H1 (cell line): Measurements from ENCODE around the gene PHKA1. TPM values are rescaled to one million over a fixed set of nuclear protein-coding genes. Genes with fewer than 3 reads are reported as not detected.
"Not testable (repeated sequence)": the region's sequence is repeated elsewhere in the genome, so short reads cannot be mapped to it uniquely, and the experiment has no call there.

Experiments used
- CTCF ChIA-PET: fragments of 300-600 bp; sonication (Branson Sonifier 250); formaldehyde crosslinking; loops from one replicate; lab custom pipeline; 2021; ENCODE audit not compliant: partially characterized antibody; lab: Charles Lee
- POLR2A ChIA-PET: fragments of 300-600 bp; sonication (Branson Sonifier 250); formaldehyde crosslinking; loops from one replicate; lab custom pipeline; 2021; ENCODE audit warnings: inconsistent platforms; ENCODE audit not compliant: partially characterized antibody; lab: Charles Lee
- DNase-seq, 2 experiments: peaks; one replicate each; pipeline versions ENCODE4 v3.0.0 to v3.0.0-alpha.2; 2010 to 2022; ENCODE audit warnings: low spot score in 2 of 2, low read depth in 1 of 2, mixed read lengths in 1 of 2
- FAIRE-seq: peaks from 2 replicates; lab custom pipeline; 2011; peaks lifted over from hg19 to GRCh38; lab: Jason Lieb, UNC
- H2AFZ ChIP-seq: 2 replicates; pipeline ENCODE4 v1.8.1; 2012; ENCODE audit warnings: low read length, inconsistent platforms
- H2AK5ac ChIP-seq: 2 replicates; pipeline ENCODE4 v1.6.1; 2013; ENCODE audit warnings: low read depth, low read length
- H2BK120ac ChIP-seq: replicated peaks from 2 replicates; pipeline ENCODE3; 2013; ENCODE audit warnings: low read depth, low read length, inconsistent platforms
- H2BK12ac ChIP-seq: 2 replicates; pipeline ENCODE4 v1.6.1; 2013; ENCODE audit warnings: low read depth, low read length
- H2BK15ac ChIP-seq: 2 replicates; pipeline ENCODE4 v1.6.1; 2013; ENCODE audit warnings: low read length
- H2BK20ac ChIP-seq: 2 replicates; pipeline ENCODE4 v1.6.1; 2013; ENCODE audit warnings: low read length
- H2BK5ac ChIP-seq: 2 replicates; pipeline ENCODE4 v1.6.1; 2013; ENCODE audit warnings: low read depth, low read length
- H3K14ac ChIP-seq: 2 replicates; pipeline ENCODE4 v1.6.1; 2013; ENCODE audit warnings: inconsistent platforms; ENCODE audit not compliant: insufficient read length
- H3K18ac ChIP-seq: 2 replicates; pipeline ENCODE4 v1.6.1; 2013; ENCODE audit warnings: low read length; ENCODE audit errors: extremely low read depth
- H3K23ac ChIP-seq: 2 replicates; pipeline ENCODE4 v1.6.1; 2013; ENCODE audit warnings: inconsistent platforms; ENCODE audit not compliant: insufficient read length
- H3K23me2 ChIP-seq: 2 replicates; pipeline ENCODE4 v1.6.1; 2013; ENCODE audit warnings: low read depth, low read length
- H3K27ac ChIP-seq: 2 replicates; pipeline ENCODE4 v1.6.1; 2011; ENCODE audit warnings: low read depth, low read length, inconsistent platforms
- H3K27me3 ChIP-seq, 4 experiments: replicated peaks in 1 of 4; 1 replicate in 1 of 4; 2 replicates in 3 of 4; pipeline versions ENCODE4 v1.6.1 to v1.8.1; 2011 to 2013; ENCODE audit warnings: low read length in 3 of 4, mild to moderate bottlenecking in 3 of 4, inconsistent platforms in 2 of 4, mixed read lengths in 2 of 4, moderate library complexity in 1 of 4; ENCODE audit not compliant: control insufficient read depth in 3 of 4, insufficient read depth in 3 of 4; ENCODE audit errors: extremely low read depth in 1 of 4
- H3K36me3 ChIP-seq, 4 experiments: 2 replicates each; pipeline versions ENCODE4 v1.6.1 to v1.8.1; 2011 to 2013; ENCODE audit warnings: mild to moderate bottlenecking in 4 of 4, low read length in 3 of 4, moderate library complexity in 2 of 4, control low read depth in 1 of 4, inconsistent platforms in 1 of 4; ENCODE audit not compliant: insufficient read depth in 4 of 4, control insufficient read depth in 2 of 4
- H3K4ac ChIP-seq: replicated peaks from 2 replicates; pipeline ENCODE3; 2013; ENCODE audit warnings: low read length, low read depth, mixed read lengths, inconsistent platforms; ENCODE audit not compliant: insufficient read length
- H3K4me1 ChIP-seq, 4 experiments: replicated peaks in 1 of 4; 1 replicate in 1 of 4; 2 replicates in 3 of 4; pipeline versions ENCODE4 v1.6.1 to v1.8.1; 2011 to 2013; ENCODE audit warnings: low read length in 3 of 4, inconsistent platforms in 2 of 4, mixed read lengths in 1 of 4; ENCODE audit not compliant: insufficient read depth in 4 of 4, control insufficient read depth in 3 of 4
- H3K4me2 ChIP-seq, 2 experiments: 2 replicates each; pipeline versions ENCODE4 v1.6.1 to v1.8.1; 2011 to 2013; ENCODE audit warnings: low read depth in 2 of 2, low read length in 2 of 2, control low read depth in 1 of 2, inconsistent platforms in 1 of 2, mild to moderate bottlenecking in 1 of 2; ENCODE audit not compliant: insufficient read depth in 1 of 2
- H3K4me3 ChIP-seq, 4 experiments: fragments of 200-600, 300-600 bp in 1 of 4; sonication (generic), shearing (Covaris generic), sonication (Bioruptor Twin) in 1 of 4; 2 replicates each; pipeline versions ENCODE4 v1.5.1 to v1.8.1; 2011 to 2016; ENCODE audit warnings: low read length in 4 of 4, low read depth in 3 of 4, control low read depth in 2 of 4, inconsistent platforms in 2 of 4, mild to moderate bottlenecking in 2 of 4, mixed read lengths in 1 of 4, moderate library complexity in 1 of 4; ENCODE audit not compliant: insufficient read depth in 2 of 4; ENCODE audit errors: extremely low read depth in 1 of 4
- H3K56ac ChIP-seq: replicated peaks from 2 replicates; pipeline ENCODE3; 2013; ENCODE audit warnings: low read depth, mild to moderate bottlenecking, mixed read lengths, low read length, inconsistent platforms; ENCODE audit not compliant: insufficient read length
- H3K79me1 ChIP-seq: 2 replicates; pipeline ENCODE4 v1.6.1; 2013; ENCODE audit warnings: low read depth, low read length, control low read depth
- H3K79me2 ChIP-seq, 2 experiments: 2 replicates each; pipeline versions ENCODE4 v1.6.1 to v1.8.1; 2012 to 2013; ENCODE audit warnings: low read length in 2 of 2, mild to moderate bottlenecking in 2 of 2, inconsistent platforms in 1 of 2; ENCODE audit not compliant: insufficient read depth in 2 of 2, control insufficient read depth in 1 of 2
- H3K9ac ChIP-seq, 4 experiments: replicated peaks in 1 of 4; 1 replicate in 1 of 4; 2 replicates in 3 of 4; pipeline versions ENCODE4 v1.6.1 to v1.8.1; 2011 to 2013; ENCODE audit warnings: low read depth in 3 of 4, low read length in 3 of 4, control low read depth in 2 of 4, mild to moderate bottlenecking in 2 of 4, moderate library complexity in 2 of 4, inconsistent platforms in 1 of 4; ENCODE audit errors: extremely low read depth in 1 of 4
- H3K9me3 ChIP-seq, 2 experiments: 2 replicates each; pipeline versions ENCODE4 v1.6.1 to v1.8.1; 2012 to 2013; ENCODE audit warnings: mild to moderate bottlenecking in 2 of 2, moderate library complexity in 2 of 2, control low read depth in 1 of 2, inconsistent platforms in 1 of 2, low read depth in 1 of 2, low read length in 1 of 2, mixed read lengths in 1 of 2; ENCODE audit not compliant: insufficient read depth in 2 of 2
- H4K20me1 ChIP-seq, 2 experiments: replicated peaks in 1 of 2; 2 replicates each; pipeline versions ENCODE3 to v1.8.1; 2011 to 2013; ENCODE audit warnings: inconsistent platforms in 2 of 2, low read length in 2 of 2, mild to moderate bottlenecking in 1 of 2; ENCODE audit not compliant: insufficient read depth in 2 of 2, control insufficient read depth in 1 of 2
- H4K5ac ChIP-seq: 2 replicates; pipeline ENCODE4 v1.6.1; 2013; ENCODE audit warnings: low read length, low read depth, mixed read lengths, inconsistent platforms; ENCODE audit not compliant: insufficient read length
- H4K8ac ChIP-seq: 2 replicates; pipeline ENCODE4 v1.8.0; 2013; ENCODE audit warnings: mild to moderate bottlenecking, moderate library complexity, low read length, inconsistent platforms; ENCODE audit not compliant: insufficient read depth; ENCODE audit errors: extremely low read depth
- H4K91ac ChIP-seq: replicated peaks from 2 replicates; pipeline ENCODE3; 2013; ENCODE audit warnings: low read length, mixed read lengths, inconsistent platforms; ENCODE audit not compliant: insufficient read length
- PHF8 ChIP-seq: fragments of 200-600 bp; sonication (generic); conservative IDR thresholded peaks from 2 replicates; pipeline ENCODE4 v1.7.1; 2012; ENCODE audit warnings: low read depth, mild to moderate bottlenecking, inconsistent platforms, low read length, moderate library complexity
- TAF1 ChIP-seq: IDR thresholded peaks from 2 replicates; pipeline ENCODE4 v1.6.1; 2011; ENCODE audit warnings: mild to moderate bottlenecking, low read depth, low read length
- WGBS, 2 experiments: shearing (Covaris generic) in 1 of 2; methylation state at CpG; one replicate each; pipeline versions ENCODE4 v1.1.6 to v1.1.7; 2013 to 2015; ENCODE audit warnings: low lambda C conversion rate in 2 of 2, mixed read lengths in 2 of 2, inconsistent platforms in 1 of 2, low coverage in 1 of 2, missing lambda C conversion rate in 1 of 2; ENCODE audit not compliant: insufficient replicate concordance in 2 of 2, insufficient coverage in 1 of 2, insufficient read length in 1 of 2; ENCODE audit errors: extremely low coverage in 1 of 2, missing lambda C conversion rate in 1 of 2; 5-methylcytosine and 5-hydroxymethylcytosine counted together
- long read RNA-seq, 2 experiments: library from RNA in 1 of 2; library from capped mRNA in 1 of 2; stranded (forward); transcript quantifications; one replicate each; pipeline ENCODE4 v2.0.0, GENCODE V29; 2021; ENCODE audit warnings: inconsistent platforms in 1 of 2
- polyA minus RNA-seq, 3 experiments: library from RNA; depleted of rRNA, polyadenylated mRNA; stranded (reverse); fragments of >200 nt; gene quantifications; 1 replicate in 2 of 3; 2 replicates in 1 of 3; pipeline ENCODE4 v1.2.3, GENCODE V29; 2011
- polyA plus RNA-seq, 7 experiments: library from polyadenylated mRNA; depleted of rRNA in 3 of 7; stranded (reverse) in 5 of 7; unstranded in 2 of 7; fragments of >200 nt in 5 of 7; fragments of 200-250 nt in 2 of 7; gene quantifications; 1 replicate in 5 of 7; 2 replicates in 1 of 7; 4 replicates in 1 of 7; pipeline versions ENCODE4 v1.2.1 to v1.2.3, GENCODE V29; 2011 to 2013; ENCODE audit warnings: missing spikeins in 2 of 7, mixed read lengths in 2 of 7
- total RNA-seq: library from RNA; stranded (reverse); fragmentation: NEBNext Ultra II Directional; extraction: Animal tissue kit (Norgen Biotek cat#: 25700); gene quantifications from 2 replicates; pipeline ENCODE4 v1.2.1, GENCODE V29; 2021
- TF ChIP-seq, protein P1 (sequence below): IDR thresholded peaks from 2 replicates; pipeline ENCODE4 v1.6.1; 2012; ENCODE audit warnings: inconsistent platforms

Gene PHKA1
- total RNA-seq, result 7.2 and 7.4 TPM in 2 replicates
- 3.2 and 4.2 TPM in 2 replicates for polyA plus RNA-seq (2011; rRNA removed)
- polyA plus RNA-seq (2011; cell fraction: cytosol; rRNA removed), result 4.4 TPM
- 7.2 TPM for polyA plus RNA-seq (2011; cell fraction: nucleus; rRNA removed)
- 4.5 to 5.9 TPM (median 5.1 TPM) in 4 replicates for polyA plus RNA-seq (2012, experiment 1 of 2)
- polyA plus RNA-seq (2012, experiment 2 of 2), result 0.58 TPM
- 3.1 TPM for polyA plus RNA-seq (2013, experiment 1 of 2)
- 3.2 TPM for polyA plus RNA-seq (2013, experiment 2 of 2)
- polyA minus RNA-seq (2011; rRNA and poly(A)+ RNA removed), result 8.9 and 11.8 TPM in 2 replicates
- 3.5 TPM for polyA minus RNA-seq (2011; cell fraction: cytosol; rRNA and poly(A)+ RNA removed)
- polyA minus RNA-seq (2011; cell fraction: nucleus; rRNA and poly(A)+ RNA removed), result 6.9 TPM
- long read RNA-seq, experiment 1, full-length matches to known transcripts, result 2 of 7 reads
- long read RNA-seq, experiment 1, partial matches to known transcripts, result 1 of 7 reads
- long read RNA-seq, experiment 1, other reads (novel, unspliced or antisense), result 4 of 7 reads
- long read RNA-seq, experiment 2, partial matches to known transcripts, result 1 of 2 reads
- long read RNA-seq, experiment 2, other reads (novel, unspliced or antisense), result 1 of 2 reads

DNA sequence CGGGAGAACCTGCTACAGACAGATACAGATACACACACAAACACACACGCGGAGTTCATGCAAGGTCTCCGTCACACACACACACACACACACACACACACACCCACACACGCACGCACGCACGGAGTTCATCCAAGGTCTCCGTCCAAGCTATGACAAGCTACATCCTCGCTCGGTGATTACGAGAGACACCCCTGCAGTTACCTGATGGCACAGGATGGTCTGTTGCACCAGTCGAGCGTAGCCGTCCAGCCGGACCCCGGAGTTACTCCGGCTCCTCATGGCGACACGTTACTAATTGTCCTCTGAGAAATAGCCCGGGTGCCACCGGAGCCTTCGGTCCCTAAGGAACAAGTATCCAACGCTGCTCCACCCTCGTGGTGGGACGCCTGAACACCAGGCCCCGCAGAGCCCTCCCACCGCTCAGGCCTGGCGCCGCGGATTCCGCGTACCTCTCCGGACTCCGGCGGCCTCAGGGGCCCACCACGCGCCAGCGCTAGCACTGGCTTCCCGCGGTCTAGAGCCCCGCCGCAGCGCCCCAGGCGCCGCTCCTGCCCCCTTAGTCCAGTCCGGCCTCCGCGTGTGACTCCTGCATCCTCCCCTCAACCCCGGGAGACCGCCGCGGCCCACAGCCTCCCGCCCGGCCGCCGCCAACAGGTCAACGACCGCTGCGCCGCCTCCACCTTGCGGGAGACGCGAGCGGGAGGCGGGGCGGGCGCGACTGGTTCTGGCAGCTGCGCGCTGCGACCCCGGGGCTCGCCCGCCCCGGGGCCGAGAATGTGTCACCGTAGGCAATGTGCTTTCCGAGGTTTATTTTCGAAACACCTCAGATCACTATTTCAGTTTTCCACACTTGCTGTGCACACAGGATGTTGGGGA is at the start of gene PHKA1:
Gene PHKA1, minus strand, starts transcription at position 708 of the 879 bp plus-strand sequence. Its CDS starts 426 bp downstream, at position 282.
- H3K14ac ChIP-seq, H2BK12ac ChIP-seq, FAIRE-seq, H3K4me1 ChIP-seq, H3K27me3 ChIP-seq, H3K27ac ChIP-seq, H4K20me1 ChIP-seq, H4K5ac ChIP-seq, H3K4ac ChIP-seq, H2AK5ac ChIP-seq, H4K91ac ChIP-seq, H2BK15ac ChIP-seq, H3K36me3 ChIP-seq, H2BK120ac ChIP-seq, H3K23me2 ChIP-seq, H3K23ac ChIP-seq, CTCF ChIA-PET, H3K56ac ChIP-seq, H3K79me2 ChIP-seq, H2BK20ac ChIP-seq, H3K79me1 ChIP-seq, H3K9me3 ChIP-seq, H2BK5ac ChIP-seq, H4K8ac ChIP-seq: not testable (repeated sequence)
- H3K4me2 ChIP-seq, result peak within 1 kb of the TSS; percentile 69 to 74
- DNase-seq, result peak in 1 of 2 experiments; percentile 61
- TF ChIP-seq, protein P1, sequence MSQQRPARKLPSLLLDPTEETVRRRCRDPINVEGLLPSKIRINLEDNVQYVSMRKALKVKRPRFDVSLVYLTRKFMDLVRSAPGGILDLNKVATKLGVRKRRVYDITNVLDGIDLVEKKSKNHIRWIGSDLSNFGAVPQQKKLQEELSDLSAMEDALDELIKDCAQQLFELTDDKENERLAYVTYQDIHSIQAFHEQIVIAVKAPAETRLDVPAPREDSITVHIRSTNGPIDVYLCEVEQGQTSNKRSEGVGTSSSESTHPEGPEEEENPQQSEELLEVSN, result 0 out of 2 replicates have a peak, but pooled peaks have one; percentile 10
- TF ChIP-seq TAF1, result 0 out of 2 replicates have a peak, but pooled peaks have one; percentile 3
- TF ChIP-seq PHF8, result peak; percentile 40; the same call in 1 of the 2 replicates
- H3K4me3 ChIP-seq, result peak within 1 kb of the TSS; percentile 42 to 72 (median 47)
- 27% methylated on average over 22 of the region's 80 CpGs; no CpG with 5 or more reads in 1 of the 2 experiments for WGBS, 2 experiments
- H3K9ac ChIP-seq, result peak within 1 kb of the TSS in 2 of 4 experiments; percentile 58 to 69; a peak in 3 of 7 replicates
- POLR2A ChIA-PET, result interaction anchor here (1.0 to 1.3 kb wide), 2 partner anchors 9 to 437 kb away, joined by 3 to 5 read pairs; partner anchors contain the start of gene RPS4X
- peak within 1 kb of the TSS; percentile 32; the same call in 1 of the 2 replicates for H2AFZ ChIP-seq
- H3K18ac ChIP-seq, result peak within 1 kb of the TSS; percentile 78
